Mammary epithelial cell (primary cell): Measurements from ENCODE around the gene CDH15.

ENCODE experiments used
- EZH2 ChIP-seq: IDR thresholded peaks from 2 replicates; pipeline ENCODE4 v1.6.1; 2012; ENCODE audit warnings: low read length, inconsistent platforms, borderline replicate concordance
- TF ChIP-seq, protein P1 (sequence below), 2 donors: IDR thresholded peaks in 1 of 2; conservative IDR thresholded peaks in 1 of 2; 2 replicates each; pipeline ENCODE4 v1.5.1; 2011 to 2012; ENCODE audit warnings: inconsistent platforms in 2 of 2, low read length in 2 of 2, mild to moderate bottlenecking in 2 of 2, control low read depth in 1 of 2, low read depth in 1 of 2; ENCODE audit not compliant: insufficient read depth in 1 of 2; ENCODE audit errors: extremely low read depth in 1 of 2

DNA sequence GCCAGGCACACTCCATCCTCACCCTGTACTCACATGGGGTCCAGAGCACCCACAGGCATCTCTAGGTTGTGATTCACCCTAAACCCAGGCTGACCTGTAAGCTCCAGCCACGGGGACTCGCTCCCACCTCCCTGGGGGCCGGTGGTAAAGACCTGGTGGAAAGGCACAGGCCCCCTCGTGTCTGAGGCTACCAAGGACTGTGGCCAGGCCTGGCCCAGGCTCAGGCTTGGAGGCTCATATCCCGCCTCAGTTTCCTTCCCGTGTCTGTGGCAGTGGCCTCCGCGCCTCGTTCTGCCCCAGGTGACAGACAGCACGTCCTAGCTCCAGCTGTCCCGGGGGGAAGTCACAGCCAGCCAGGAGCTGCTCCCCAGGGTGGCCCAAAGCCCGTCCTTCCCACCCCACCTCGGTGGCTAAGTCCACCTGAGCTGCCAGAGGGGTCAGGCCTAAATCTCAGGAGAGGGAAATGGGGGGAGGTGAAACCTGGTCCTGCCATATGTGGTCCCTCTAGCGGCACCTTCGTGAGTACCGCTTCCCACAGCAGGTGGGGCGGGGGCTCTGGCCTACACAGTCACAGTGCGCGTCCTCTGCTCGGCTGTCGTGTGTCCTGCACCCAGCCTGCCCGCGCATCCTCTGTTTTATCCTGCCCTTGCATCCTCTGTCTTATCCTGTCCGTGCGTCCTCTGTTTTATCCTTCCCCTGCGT is 12.6 kb downstream of the CDH15 start:
- TF ChIP-seq, protein P1, sequence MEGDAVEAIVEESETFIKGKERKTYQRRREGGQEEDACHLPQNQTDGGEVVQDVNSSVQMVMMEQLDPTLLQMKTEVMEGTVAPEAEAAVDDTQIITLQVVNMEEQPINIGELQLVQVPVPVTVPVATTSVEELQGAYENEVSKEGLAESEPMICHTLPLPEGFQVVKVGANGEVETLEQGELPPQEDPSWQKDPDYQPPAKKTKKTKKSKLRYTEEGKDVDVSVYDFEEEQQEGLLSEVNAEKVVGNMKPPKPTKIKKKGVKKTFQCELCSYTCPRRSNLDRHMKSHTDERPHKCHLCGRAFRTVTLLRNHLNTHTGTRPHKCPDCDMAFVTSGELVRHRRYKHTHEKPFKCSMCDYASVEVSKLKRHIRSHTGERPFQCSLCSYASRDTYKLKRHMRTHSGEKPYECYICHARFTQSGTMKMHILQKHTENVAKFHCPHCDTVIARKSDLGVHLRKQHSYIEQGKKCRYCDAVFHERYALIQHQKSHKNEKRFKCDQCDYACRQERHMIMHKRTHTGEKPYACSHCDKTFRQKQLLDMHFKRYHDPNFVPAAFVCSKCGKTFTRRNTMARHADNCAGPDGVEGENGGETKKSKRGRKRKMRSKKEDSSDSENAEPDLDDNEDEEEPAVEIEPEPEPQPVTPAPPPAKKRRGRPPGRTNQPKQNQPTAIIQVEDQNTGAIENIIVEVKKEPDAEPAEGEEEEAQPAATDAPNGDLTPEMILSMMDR (conservative IDR thresholded peaks at IDR 0.05 in 1 of 2, IDR thresholded peaks at IDR 0.05 in 1 of 2; ENCODE audit: extremely low read depth in 1 of 2, insufficient read depth in 1 of 2, low read depth in 1 of 2, low read length in 2 of 2), result no peak
- TF ChIP-seq EZH2, result no peak
